GM12874 (cell line): ENCODE results near the gene DOHH.

Experiments used
- CTCF ChIP-seq: IDR thresholded peaks from 2 replicates; pipeline ENCODE4 v1.5.1; 2011; ENCODE audit warnings: low read depth, mild to moderate bottlenecking, control low read depth, low read length, moderate library complexity; ENCODE audit not compliant: insufficient read depth

Gene DOHH

GRCh38 chr19:3521104-3521445, 20.6 kb upstream of the DOHH start:
- TF ChIP-seq CTCF, result no peak

GRCh38 chr19:3520166-3521103, 20.0 kb upstream of the DOHH start:
- no peak for TF ChIP-seq CTCF

GRCh38 chr19:3519126-3519525, 18.7 kb upstream of the DOHH start:
- no peak for TF ChIP-seq CTCF

GRCh38 chr19:3518659-3519058, 18.2 kb upstream of the DOHH start:
- no peak for TF ChIP-seq CTCF

- TF ChIP-seq CTCF, result no peak
Observed at GRCh38 chr19:3518255-3518654, 17.8 kb upstream of the DOHH start.

GRCh38 chr19:3517638-3518037, 17.2 kb upstream of the DOHH start:
- TF ChIP-seq CTCF, result no peak

GRCh38 chr19:3516675-3517207, 16.3 kb upstream of the DOHH start:
- TF ChIP-seq CTCF, result no peak
